ENCODE measurements around the gene STS. TPM values are rescaled to one million over a fixed set of nuclear protein-coding genes. Genes with fewer than 3 reads are reported as not detected.

STS gene
- total and polyA plus RNA-seq, 10 of the 15 experiments (the other 5 are each of a cell fraction or from before 2014, with no cell fraction given) = 1.6 to 19.4 (median 4.7) TPM

DNA sequence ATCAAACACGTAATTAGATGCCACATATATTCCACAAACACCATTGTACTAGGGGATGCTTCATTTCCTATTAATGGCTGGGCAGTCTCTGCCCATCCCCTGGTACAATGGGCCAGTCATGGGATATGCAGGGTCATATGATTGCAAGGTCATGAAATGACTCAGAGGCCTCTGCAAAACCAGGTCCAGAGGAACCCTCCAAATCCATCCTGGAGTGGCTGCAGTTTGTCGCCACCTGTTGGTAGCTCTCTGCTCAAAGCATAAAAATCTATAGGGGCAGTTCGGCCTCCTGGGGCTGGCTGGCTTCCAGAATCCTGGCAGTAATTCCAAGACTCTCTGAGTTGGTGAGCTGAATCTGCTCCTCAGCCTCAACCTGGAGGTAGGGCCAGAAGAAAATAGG is 23.4 kb downstream of the STS start:
- ChIA-PET POLR2A (no interaction called here), CTCF (interaction anchor here (0.7 to 2.4 kb wide), 9 partner anchors 9 to 84 kb away, joined by 3 to 5 read pairs (median 3); no protein-coding TSS in a partner anchor), RAD21 (ENCODE audit: unreplicated experiment) (interaction anchor here (0.8 kb wide), 1 partner anchor 58 kb away, joined by 3 read pairs; no protein-coding TSS in a partner anchor), SMC1A (ENCODE audit: uncharacterized antibody, unreplicated experiment) (interaction anchor here (1.0 to 1.5 kb wide), 3 partner anchors 20 to 36 kb away, joined by 3 to 5 read pairs (median 4); partner anchors contain the start of genes PUDP and STS)
- 63% methylated on average over 3 of the region's 3 CpGs for WGBS (ENCODE audit: insufficient coverage, insufficient replicate concordance, low lambda C conversion rate, missing lambda C conversion rate)
- no peaks in the 10 kb centered on the region for H3K4me1 ChIP-seq (ENCODE audit: control insufficient read depth, insufficient read depth, low read length)
- intact Hi-C loops (cut with micrococcal nuclease; ENCODE audit: unreplicated experiment) = no loop called here
- no peak overlapping the region for H3K9ac ChIP-seq (ENCODE audit: control insufficient read depth, insufficient read depth, low read length)
- no peak overlapping the region for H2AFZ ChIP-seq (ENCODE audit: control insufficient read depth, low read depth, low read length)
- H3K4me3 ChIP-seq = no peak overlapping the region
- in situ Hi-C loops (cut with MboI) = no loop called here
- no TSS peak for BruUV-seq (replicated peaks)
- H3K27me3 ChIP-seq (replicated peaks in 1 of 2; ENCODE audit: control insufficient read depth in 2 of 2, insufficient read depth in 2 of 2, low read length in 1 of 2) = no peaks in the 10 kb centered on the region
- FAIRE-seq = no peak
- no peaks in the 10 kb centered on the region for H4K20me1 ChIP-seq (ENCODE audit: control insufficient read depth, insufficient read depth)
- no peak for TF ChIP-seq TCF12 (IDR thresholded peaks at IDR 0.05; ENCODE audit: low read depth, low read length)
- no peak for TF ChIP-seq MYB (IDR thresholded peaks at IDR 0.05; ENCODE audit: borderline replicate concordance, low read depth, low read length)
- no peak for TF ChIP-seq SIN3A (IDR thresholded peaks at IDR 0.05; ENCODE audit: low read depth, low read length)
- TF ChIP-seq, protein P1, sequence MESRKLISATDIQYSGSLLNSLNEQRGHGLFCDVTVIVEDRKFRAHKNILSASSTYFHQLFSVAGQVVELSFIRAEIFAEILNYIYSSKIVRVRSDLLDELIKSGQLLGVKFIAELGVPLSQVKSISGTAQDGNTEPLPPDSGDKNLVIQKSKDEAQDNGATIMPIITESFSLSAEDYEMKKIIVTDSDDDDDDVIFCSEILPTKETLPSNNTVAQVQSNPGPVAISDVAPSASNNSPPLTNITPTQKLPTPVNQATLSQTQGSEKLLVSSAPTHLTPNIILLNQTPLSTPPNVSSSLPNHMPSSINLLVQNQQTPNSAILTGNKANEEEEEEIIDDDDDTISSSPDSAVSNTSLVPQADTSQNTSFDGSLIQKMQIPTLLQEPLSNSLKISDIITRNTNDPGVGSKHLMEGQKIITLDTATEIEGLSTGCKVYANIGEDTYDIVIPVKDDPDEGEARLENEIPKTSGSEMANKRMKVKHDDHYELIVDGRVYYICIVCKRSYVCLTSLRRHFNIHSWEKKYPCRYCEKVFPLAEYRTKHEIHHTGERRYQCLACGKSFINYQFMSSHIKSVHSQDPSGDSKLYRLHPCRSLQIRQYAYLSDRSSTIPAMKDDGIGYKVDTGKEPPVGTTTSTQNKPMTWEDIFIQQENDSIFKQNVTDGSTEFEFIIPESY (IDR thresholded peaks at IDR 0.05) = peak; percentile 92
- TF ChIP-seq EED (IDR thresholded peaks at IDR 0.05; ENCODE audit: low read depth) = no peak
- no peak for TF ChIP-seq RCOR1 (conservative IDR thresholded peaks at IDR 0.05; ENCODE audit: low read depth, low read length)
- peak; percentile 25; the same call in 1 of the 2 replicates for TF ChIP-seq SMC3 (IDR thresholded peaks at IDR 0.05; ENCODE audit: borderline replicate concordance, low read length)
- TF ChIP-seq, protein P2, sequence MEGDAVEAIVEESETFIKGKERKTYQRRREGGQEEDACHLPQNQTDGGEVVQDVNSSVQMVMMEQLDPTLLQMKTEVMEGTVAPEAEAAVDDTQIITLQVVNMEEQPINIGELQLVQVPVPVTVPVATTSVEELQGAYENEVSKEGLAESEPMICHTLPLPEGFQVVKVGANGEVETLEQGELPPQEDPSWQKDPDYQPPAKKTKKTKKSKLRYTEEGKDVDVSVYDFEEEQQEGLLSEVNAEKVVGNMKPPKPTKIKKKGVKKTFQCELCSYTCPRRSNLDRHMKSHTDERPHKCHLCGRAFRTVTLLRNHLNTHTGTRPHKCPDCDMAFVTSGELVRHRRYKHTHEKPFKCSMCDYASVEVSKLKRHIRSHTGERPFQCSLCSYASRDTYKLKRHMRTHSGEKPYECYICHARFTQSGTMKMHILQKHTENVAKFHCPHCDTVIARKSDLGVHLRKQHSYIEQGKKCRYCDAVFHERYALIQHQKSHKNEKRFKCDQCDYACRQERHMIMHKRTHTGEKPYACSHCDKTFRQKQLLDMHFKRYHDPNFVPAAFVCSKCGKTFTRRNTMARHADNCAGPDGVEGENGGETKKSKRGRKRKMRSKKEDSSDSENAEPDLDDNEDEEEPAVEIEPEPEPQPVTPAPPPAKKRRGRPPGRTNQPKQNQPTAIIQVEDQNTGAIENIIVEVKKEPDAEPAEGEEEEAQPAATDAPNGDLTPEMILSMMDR (IDR thresholded peaks at IDR 0.05 in 2 of 3, conservative IDR thresholded peaks at IDR 0.05 in 1 of 3; ENCODE audit: control insufficient read depth in 2 of 3, extremely low read depth in 1 of 3, insufficient read depth in 1 of 3, low read depth in 3 of 3, low read length in 3 of 3) = peak; percentile 13 to 48 (median 41); a peak in 5 of 6 replicates
- TF ChIP-seq, protein P3, sequence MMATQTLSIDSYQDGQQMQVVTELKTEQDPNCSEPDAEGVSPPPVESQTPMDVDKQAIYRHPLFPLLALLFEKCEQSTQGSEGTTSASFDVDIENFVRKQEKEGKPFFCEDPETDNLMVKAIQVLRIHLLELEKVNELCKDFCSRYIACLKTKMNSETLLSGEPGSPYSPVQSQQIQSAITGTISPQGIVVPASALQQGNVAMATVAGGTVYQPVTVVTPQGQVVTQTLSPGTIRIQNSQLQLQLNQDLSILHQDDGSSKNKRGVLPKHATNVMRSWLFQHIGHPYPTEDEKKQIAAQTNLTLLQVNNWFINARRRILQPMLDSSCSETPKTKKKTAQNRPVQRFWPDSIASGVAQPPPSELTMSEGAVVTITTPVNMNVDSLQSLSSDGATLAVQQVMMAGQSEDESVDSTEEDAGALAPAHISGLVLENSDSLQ (IDR thresholded peaks at IDR 0.05) = no peak
- no peak for TF ChIP-seq HDGF (IDR thresholded peaks at IDR 0.05)
- TF ChIP-seq RAD21 (IDR thresholded peaks at IDR 0.05; ENCODE audit: insufficient read depth, low read depth, low read length) = 0 out of 2 replicates have a peak, but pooled peaks have one; percentile 13
- TF ChIP-seq, protein P4, sequence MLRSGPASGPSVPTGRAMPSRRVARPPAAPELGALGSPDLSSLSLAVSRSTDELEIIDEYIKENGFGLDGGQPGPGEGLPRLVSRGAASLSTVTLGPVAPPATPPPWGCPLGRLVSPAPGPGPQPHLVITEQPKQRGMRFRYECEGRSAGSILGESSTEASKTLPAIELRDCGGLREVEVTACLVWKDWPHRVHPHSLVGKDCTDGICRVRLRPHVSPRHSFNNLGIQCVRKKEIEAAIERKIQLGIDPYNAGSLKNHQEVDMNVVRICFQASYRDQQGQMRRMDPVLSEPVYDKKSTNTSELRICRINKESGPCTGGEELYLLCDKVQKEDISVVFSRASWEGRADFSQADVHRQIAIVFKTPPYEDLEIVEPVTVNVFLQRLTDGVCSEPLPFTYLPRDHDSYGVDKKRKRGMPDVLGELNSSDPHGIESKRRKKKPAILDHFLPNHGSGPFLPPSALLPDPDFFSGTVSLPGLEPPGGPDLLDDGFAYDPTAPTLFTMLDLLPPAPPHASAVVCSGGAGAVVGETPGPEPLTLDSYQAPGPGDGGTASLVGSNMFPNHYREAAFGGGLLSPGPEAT (IDR thresholded peaks at IDR 0.05; ENCODE audit: low read depth) = no peak
- no peaks in the 10 kb centered on the region for H3K79me2 ChIP-seq (ENCODE audit: control insufficient read depth, insufficient read depth, low read length)
- H3K9me3 ChIP-seq (replicated peaks; ENCODE audit: control insufficient read depth, insufficient read depth, low read length) = peaks cover 2% of the 10 kb centered on the region; the same call in 2 of the 3 replicates
- H3K36me3 ChIP-seq (ENCODE audit: control insufficient read depth in 2 of 2, insufficient read depth in 2 of 2, low read length in 1 of 2) = no peaks in the 10 kb centered on the region
- H3K27ac ChIP-seq (ENCODE audit: control insufficient read depth, insufficient read depth) = no peak overlapping the region
- no peak for DNase-seq (ENCODE audit: low read depth, low spot score)
- peak; percentile 66 for ATAC-seq
- H3K4me2 ChIP-seq (ENCODE audit: control insufficient read depth, insufficient read depth) = no peak overlapping the region

All from GM12878 (cell line).